ENCODE results near the gene SMNDC1.

DNA sequence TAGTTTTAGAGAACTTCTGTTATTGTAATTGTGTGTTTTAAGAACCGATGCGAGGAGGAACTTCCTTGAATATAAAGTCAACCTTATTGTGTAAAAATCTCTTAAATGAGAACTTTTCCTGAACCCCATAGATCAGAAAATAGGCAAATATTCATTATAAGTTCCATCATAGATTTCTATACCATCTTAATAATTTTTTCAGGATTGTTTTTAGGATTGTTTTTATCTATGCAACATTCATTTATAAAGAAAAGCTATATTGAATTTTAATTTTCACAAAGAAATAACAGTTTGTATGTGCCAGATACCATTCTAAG, 1.7 kb upstream of the SMNDC1 start:
- TF ChIP-seq, protein P1, sequence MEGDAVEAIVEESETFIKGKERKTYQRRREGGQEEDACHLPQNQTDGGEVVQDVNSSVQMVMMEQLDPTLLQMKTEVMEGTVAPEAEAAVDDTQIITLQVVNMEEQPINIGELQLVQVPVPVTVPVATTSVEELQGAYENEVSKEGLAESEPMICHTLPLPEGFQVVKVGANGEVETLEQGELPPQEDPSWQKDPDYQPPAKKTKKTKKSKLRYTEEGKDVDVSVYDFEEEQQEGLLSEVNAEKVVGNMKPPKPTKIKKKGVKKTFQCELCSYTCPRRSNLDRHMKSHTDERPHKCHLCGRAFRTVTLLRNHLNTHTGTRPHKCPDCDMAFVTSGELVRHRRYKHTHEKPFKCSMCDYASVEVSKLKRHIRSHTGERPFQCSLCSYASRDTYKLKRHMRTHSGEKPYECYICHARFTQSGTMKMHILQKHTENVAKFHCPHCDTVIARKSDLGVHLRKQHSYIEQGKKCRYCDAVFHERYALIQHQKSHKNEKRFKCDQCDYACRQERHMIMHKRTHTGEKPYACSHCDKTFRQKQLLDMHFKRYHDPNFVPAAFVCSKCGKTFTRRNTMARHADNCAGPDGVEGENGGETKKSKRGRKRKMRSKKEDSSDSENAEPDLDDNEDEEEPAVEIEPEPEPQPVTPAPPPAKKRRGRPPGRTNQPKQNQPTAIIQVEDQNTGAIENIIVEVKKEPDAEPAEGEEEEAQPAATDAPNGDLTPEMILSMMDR (IDR thresholded peaks at IDR 0.05): peak in 1 of 3 donors; percentile 0
- TF ChIP-seq EP300 (IDR thresholded peaks at IDR 0.05) (no peak), POLR2A (IDR thresholded peaks at IDR 0.05) (no peak)
